SJSA1 (cell line): ENCODE results near the gene RNF212B. TPM values are rescaled to one million over a fixed set of nuclear protein-coding genes. Genes with fewer than 3 reads are reported as not detected.
"Not testable (repeated sequence)": the region's sequence is repeated elsewhere in the genome, so short reads cannot be mapped to it uniquely, and the experiment has no call there.

Experiments used
- DNase-seq, 2 experiments: peaks; one replicate each; pipeline ENCODE4 v3.0.0-alpha.2; 2015 to 2020; ENCODE audit warnings: low spot score in 2 of 2, low read depth in 1 of 2
- H3K27ac ChIP-seq: fragments of 250-450 bp; sonication (Bioruptor Pico); 2 replicates; pipeline ENCODE4 v1.5.1; 2020; ENCODE audit warnings: mild to moderate bottlenecking, moderate library complexity
- H3K27me3 ChIP-seq: fragments of 250-450 bp; sonication (Bioruptor Pico); replicated peaks from 2 replicates; pipeline ENCODE4 v1.5.1; 2020; ENCODE audit warnings: mild to moderate bottlenecking, moderate library complexity
- H3K36me3 ChIP-seq: fragments of 250-450 bp; sonication (Bioruptor Pico); 2 replicates; pipeline ENCODE4 v1.5.1; 2020; ENCODE audit warnings: mild to moderate bottlenecking
- H3K4me1 ChIP-seq: fragments of 250-450 bp; sonication (Bioruptor Pico); replicated peaks from 2 replicates; pipeline ENCODE4 v1.6.1; 2021; ENCODE audit warnings: mild to moderate bottlenecking
- H3K4me3 ChIP-seq: fragments of 250-450 bp; sonication (Bioruptor Pico); 2 replicates; pipeline ENCODE4 v1.5.1; 2020; ENCODE audit warnings: mild to moderate bottlenecking
- H3K9me3 ChIP-seq: fragments of 250-450 bp; sonication (Bioruptor Pico); replicated peaks from 2 replicates; pipeline ENCODE4 v1.5.1; 2020; ENCODE audit warnings: mild to moderate bottlenecking
- total RNA-seq: library from RNA; depleted of rRNA; stranded (reverse); fragments of >200 nt; shearing (Covaris generic); gene quantifications from 2 replicates; pipeline ENCODE4 v1.2.3, GENCODE V29; 2014

The RNF212B gene
- total RNA-seq, 1 experiment from 2014 or later = not detected

DNA sequence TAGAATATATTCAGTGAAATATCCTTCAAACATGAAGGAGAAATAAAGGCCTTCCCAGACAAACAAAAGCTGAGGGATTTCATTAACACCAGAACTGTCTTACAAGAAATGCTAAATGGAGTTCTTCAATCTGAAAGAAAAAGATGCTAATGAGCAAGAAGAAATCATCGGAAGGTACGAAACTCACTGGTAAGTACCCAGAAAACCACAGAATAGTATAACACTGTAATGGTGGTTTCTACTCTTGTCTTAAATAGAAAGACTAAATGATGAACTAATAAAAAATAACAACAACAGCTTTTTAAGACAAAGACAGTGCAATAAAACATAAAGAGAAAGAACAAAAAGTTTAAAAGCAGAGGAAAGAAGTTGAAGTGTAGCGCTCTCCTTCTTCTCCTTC is 18.7 kb upstream of the RNF212B start:
- Histone ChIP-seq H3K36me3 (no peaks in the 10 kb centered on the region), H3K4me1 (no peaks in the 10 kb centered on the region), H3K27me3 (0 out of 2 replicates have a peak, but pooled peaks cover 6% of the 10 kb centered on the region), H3K4me3 (no peak overlapping the region), H3K27ac (no peak overlapping the region), H3K9me3 (peaks cover 5% of the 10 kb centered on the region; the same call in 1 of the 2 replicates)
- DNase-seq = no peak

DNA sequence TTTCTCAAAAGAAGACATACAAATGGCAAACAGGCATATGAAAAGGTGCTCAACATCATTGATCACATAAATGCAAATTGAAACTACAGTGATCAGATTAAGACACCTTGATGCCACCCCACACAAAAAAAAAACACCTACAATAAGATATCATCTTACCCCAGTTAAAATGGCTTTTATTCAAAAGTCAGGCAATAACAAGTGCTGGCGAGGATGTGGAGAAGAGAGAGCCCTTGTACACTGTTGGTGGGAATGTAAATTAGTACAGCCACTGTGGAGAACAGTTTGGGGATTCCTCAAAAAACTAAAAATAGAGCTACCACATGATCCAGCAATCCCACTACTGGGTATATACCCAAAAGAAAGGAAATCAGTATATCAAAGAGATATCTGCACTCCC is 12.8 kb upstream of the RNF212B start:
- DNase-seq, H3K27me3 ChIP-seq, H3K4me3 ChIP-seq, H3K27ac ChIP-seq, H3K9me3 ChIP-seq, H3K4me1 ChIP-seq, H3K36me3 ChIP-seq: not testable (repeated sequence)

DNA sequence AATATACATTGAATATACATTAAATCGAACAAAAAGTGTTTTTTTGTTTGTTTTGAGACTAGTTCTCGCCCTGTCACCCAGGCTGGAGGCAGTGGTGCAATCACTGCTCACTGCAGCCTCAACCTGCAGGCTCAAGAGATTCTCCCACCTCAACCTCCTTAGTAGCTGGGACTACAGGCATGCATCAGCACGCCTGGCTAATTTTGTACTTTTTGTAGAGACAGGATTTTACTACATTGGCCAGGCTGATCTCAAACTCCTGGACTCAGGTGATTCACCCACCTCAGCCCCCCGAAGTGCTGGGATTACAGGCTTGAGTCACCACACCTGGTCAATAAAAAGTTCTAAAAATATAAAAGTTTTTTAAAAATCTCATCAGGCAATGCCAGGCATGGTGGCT is 10.2 kb upstream of the RNF212B start:
- 0 out of 2 replicates have a peak, but pooled peaks cover under 1% of the 10 kb centered on the region for H3K27me3 ChIP-seq
- H3K9me3 ChIP-seq = no peaks in the 10 kb centered on the region
- H3K4me1 ChIP-seq = no peaks in the 10 kb centered on the region
- H3K27ac ChIP-seq = no peak overlapping the region
- no peak overlapping the region for H3K4me3 ChIP-seq
- no peak for DNase-seq
- H3K36me3 ChIP-seq = no peaks in the 10 kb centered on the region

DNA sequence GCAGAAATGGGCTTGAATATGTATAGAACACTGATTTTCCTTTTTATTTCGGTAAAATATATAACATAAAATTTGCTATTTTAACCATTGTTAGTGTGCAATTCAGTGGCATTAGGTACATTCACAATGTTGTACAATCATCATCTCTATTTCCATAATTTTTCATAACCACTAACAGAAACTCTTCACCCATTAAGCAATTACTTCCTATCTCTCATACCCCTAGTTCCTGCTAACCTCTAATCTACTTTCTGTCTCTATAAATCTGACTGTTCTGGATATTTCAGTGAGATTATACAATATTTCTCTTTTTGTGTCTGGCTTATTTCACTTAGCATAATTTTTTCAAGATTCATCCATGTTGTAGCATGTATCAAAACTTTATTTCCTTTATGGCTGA is 8.9 kb upstream of the RNF212B start:
- Histone ChIP-seq H3K36me3 (no peaks in the 10 kb centered on the region), H3K27me3 (no peaks in the 10 kb centered on the region), H3K4me3 (no peak overlapping the region), H3K27ac (no peak overlapping the region), H3K9me3 (no peaks in the 10 kb centered on the region), H3K4me1 (no peaks in the 10 kb centered on the region)
- no peak for DNase-seq

DNA sequence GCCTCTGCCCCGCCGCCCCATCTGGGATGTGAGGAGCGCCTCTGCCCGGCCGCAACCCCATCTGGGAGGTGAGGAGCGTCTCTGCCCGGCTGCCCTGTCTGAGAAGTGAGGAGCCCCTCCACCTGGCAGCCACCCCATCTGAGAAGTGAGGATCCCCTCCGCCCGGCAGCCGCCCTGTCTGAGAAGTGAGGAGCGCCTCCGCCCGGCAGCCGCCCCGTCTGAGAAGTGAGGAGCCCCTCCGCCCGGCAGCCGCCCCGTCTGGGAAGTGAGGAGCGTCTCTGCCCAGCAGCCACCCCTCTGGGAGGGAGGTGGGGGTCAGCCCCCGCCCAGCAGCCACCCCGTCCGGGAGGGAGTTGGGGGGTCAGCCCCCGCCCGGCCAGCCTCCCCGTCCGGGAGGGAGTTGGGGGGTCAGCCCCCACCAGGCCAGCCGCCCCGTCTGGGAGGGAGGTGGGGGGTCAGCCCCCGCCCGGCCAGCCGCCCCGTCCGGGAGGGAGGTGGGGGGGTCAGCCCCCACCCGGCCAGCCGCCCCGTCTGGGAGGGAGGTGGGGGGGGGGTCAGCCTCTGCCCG is 5.4 kb upstream of the RNF212B start:
- not testable (repeated sequence) for H3K9me3 ChIP-seq, H3K4me3 ChIP-seq, H3K36me3 ChIP-seq, H3K4me1 ChIP-seq, H3K27ac ChIP-seq, DNase-seq, H3K27me3 ChIP-seq

DNA sequence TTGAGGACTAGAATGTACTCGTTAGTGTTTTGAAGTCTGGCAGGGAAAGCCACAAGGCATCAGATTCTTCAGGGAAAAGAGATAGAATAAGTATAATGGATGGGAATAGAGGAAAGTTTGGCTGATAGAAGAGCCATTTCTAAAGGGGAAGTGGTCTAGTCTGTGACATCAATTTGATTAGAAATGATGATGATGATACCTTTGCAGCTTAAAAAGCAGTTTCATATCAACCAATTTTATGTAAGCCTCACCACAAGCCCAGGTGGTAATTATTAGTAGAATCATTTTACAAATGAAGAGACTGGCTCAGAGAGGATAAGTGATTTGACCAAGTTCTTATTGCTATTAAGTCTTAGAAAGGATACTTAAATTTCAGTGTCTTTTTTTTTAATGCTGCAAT is 2.9 kb downstream of the RNF212B start:
- Histone ChIP-seq H3K36me3 (no peaks in the 10 kb centered on the region), H3K4me1 (peaks cover 18% of the 10 kb centered on the region), H3K27ac (no peak overlapping the region), H3K9me3 (no peaks in the 10 kb centered on the region), H3K4me3 (no peak overlapping the region), H3K27me3 (no peaks in the 10 kb centered on the region)
- DNase-seq = no peak

DNA sequence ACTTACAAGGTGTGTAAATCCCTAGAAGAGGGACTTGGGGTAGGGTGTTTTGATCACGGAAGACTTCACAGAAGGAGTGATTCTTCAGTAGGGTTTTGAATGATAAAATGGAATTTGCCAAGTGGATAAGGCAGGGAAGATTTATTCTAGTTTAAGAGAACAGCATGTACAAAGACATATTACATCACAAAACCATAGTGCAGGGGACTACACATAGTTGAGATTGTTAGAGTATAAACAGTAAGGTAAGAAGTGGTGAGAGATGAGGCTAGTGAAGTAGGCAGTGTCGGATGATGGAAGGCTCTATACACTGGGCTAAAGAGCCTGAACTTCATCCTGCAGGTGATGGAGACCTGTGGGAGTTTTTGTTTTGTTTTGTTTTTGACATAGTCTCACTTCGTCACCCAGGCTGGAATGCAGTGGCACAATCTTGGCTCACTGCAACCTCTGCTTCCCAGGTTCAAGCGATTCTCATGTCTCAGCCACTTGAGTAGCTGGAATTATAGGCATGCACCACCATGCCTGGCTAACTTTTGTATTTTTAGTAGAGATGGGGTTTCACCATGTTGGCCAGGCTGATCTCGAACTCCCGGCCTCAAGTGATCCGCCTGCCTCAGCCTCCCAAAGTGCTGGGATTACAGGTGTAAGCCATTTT is 3.5 kb downstream of the RNF212B start:
- not testable (repeated sequence) for H3K27ac ChIP-seq, H3K36me3 ChIP-seq, H3K27me3 ChIP-seq, H3K9me3 ChIP-seq, H3K4me3 ChIP-seq, DNase-seq
- H3K4me1 ChIP-seq = peaks cover 18% of the 10 kb centered on the region

DNA sequence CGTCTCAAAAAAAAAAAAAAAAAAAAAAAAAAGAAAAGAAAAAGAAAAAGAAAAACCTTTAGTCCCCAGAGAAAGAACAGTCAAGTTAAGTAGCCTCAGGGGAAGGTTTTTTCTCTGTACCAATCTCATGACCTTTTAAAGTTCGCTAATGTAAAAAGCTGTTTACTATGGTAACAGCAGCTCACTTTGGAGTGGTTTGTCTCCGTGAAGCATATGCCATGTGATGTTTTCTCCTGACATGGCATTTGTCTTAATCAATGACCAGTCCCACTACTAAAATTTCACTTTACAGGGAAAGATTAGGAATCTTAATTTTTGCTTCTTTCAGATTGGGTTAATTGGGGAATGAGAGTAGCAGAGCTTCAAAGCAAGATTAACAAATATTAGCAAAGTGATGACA is 4.3 kb downstream of the RNF212B start:
- no peak for DNase-seq
- Histone ChIP-seq H3K4me3 (no peak overlapping the region), H3K9me3 (no peaks in the 10 kb centered on the region), H3K36me3 (no peaks in the 10 kb centered on the region), H3K4me1 (peaks cover 18% of the 10 kb centered on the region), H3K27ac (0 out of 2 replicates have a peak overlapping the region, but pooled peaks have one; percentile 9), H3K27me3 (no peaks in the 10 kb centered on the region)

DNA sequence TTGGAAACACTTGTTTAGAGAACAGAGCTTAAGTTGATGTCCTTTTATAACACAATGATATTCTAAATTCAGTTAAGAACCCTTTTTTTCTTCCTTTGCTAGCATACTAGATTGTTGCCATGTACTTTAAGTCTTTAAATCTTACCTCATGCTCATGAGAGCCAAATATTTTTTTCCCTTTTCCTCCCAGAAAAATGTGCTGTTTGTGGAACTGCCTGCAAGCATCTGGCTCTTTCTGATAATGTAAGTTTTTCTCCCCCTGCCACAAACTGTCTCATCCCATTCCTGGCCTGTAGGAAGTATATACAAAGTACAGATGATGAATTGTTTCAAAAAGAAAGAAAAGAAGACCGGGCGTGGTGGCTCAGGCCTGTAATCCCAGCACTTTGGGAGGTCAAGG is 5.3 kb downstream of the RNF212B start:
- DNase-seq = peak; percentile 37 to 52

DNA sequence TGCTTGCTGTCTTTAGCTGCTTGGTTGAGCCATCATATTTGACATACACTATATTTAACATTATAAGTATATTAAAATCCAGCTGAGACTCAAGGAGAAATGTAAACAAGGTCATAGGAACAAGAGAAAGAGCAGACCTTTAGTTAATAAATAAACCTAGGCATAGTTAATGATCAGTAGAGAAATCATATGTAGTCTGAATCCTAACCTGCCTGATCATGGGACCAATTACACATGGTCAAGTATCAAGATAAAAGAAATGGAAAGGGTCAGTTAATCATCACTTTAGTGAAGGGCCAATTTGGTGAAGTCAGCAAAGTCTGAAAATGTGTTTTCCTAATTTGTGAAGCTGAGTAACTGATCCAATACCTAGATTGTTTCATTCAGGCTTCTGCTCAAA is 7.5 kb downstream of the RNF212B start:
- H3K27me3 ChIP-seq = no peaks in the 10 kb centered on the region
- H3K4me1 ChIP-seq = peaks cover 11% of the 10 kb centered on the region
- no peak overlapping the region for H3K27ac ChIP-seq
- DNase-seq = no peak
- no peaks in the 10 kb centered on the region for H3K36me3 ChIP-seq
- H3K4me3 ChIP-seq = no peak overlapping the region
- H3K9me3 ChIP-seq = no peaks in the 10 kb centered on the region

More for the DNA sequence above, 5.3 kb downstream of the RNF212B start:
- Histone ChIP-seq H3K4me3 (no peak overlapping the region), H3K4me1 (peaks cover 12% of the 10 kb centered on the region), H3K36me3 (no peaks in the 10 kb centered on the region), H3K27ac (0 out of 2 replicates have a peak overlapping the region, but pooled peaks have one; percentile 9), H3K27me3 (no peaks in the 10 kb centered on the region), H3K9me3 (no peaks in the 10 kb centered on the region)

DNA sequence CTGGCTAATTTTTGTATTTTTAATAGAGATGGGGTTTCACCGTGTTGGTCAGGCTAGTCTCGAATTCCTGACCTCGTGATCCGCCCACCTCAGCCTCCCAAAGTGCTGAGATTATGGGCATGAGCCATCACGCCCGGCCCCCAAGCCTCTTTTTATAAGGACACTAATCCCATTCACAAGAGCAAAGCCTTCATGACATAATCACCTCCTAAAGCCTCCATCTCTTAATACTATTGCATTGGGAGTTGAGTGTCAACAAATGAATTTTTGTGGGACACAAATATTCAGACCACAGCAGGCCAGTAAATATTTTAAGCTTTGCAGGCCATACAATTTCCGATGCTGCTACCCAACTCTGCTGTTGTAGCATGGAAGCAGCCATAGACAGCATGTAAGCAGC is 10.9 kb downstream of the RNF212B start:
- peak in 1 of 2 experiments; percentile 24 for DNase-seq
- Histone ChIP-seq H3K36me3 (no peaks in the 10 kb centered on the region), H3K4me3 (no peak overlapping the region), H3K27ac (no peak overlapping the region), H3K27me3 (no peaks in the 10 kb centered on the region), H3K9me3 (no peaks in the 10 kb centered on the region), H3K4me1 (no peaks in the 10 kb centered on the region)

DNA sequence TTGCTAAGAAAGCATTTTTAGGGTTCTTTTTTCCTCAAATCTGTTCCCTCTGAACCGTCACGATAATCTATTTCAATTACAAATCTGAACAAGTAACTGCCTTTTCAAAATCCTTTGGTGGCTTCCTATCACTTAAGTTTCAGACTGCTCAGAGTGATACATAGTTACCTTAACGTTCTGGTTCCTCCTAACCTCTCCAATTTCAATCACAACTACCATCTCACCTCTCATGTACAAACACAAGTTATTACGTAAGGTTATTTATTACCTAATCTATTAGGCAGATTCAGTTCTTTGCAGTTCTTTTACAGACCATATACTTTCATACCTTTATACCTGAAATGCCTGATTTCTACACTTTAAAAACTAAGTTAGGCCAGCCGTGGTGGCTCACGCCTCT is 12.1 kb downstream of the RNF212B start:
- Histone ChIP-seq H3K27ac (no peak overlapping the region), H3K4me3 (no peak overlapping the region), H3K27me3 (no peaks in the 10 kb centered on the region), H3K36me3 (no peaks in the 10 kb centered on the region), H3K4me1 (no peaks in the 10 kb centered on the region), H3K9me3 (no peaks in the 10 kb centered on the region)
- no peak for DNase-seq

DNA sequence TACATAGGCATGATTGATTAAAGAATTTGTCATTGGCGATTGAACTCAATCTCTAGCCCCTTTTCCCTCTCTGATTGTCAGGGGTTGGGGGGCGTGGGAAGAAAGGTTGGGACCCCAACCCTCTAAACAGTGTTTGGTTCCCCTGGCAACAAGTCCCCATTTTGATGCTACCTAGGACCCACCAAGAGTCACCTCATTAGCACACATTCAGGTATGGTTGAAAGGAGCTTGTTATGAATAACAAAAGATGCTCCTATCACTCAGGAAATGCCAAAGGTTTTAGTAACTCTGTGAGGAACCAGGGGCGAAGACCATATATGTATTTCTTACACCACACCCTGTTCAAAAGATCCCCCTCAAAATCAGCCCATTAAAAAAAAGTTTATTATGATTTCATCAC is 14.3 kb downstream of the RNF212B start:
- Histone ChIP-seq H3K4me1 (no peaks in the 10 kb centered on the region), H3K4me3 (no peak overlapping the region), H3K36me3 (no peaks in the 10 kb centered on the region), H3K27ac (no peak overlapping the region), H3K9me3 (no peaks in the 10 kb centered on the region), H3K27me3 (no peaks in the 10 kb centered on the region; the same call in 1 of the 2 replicates)
- no peak for DNase-seq

DNA sequence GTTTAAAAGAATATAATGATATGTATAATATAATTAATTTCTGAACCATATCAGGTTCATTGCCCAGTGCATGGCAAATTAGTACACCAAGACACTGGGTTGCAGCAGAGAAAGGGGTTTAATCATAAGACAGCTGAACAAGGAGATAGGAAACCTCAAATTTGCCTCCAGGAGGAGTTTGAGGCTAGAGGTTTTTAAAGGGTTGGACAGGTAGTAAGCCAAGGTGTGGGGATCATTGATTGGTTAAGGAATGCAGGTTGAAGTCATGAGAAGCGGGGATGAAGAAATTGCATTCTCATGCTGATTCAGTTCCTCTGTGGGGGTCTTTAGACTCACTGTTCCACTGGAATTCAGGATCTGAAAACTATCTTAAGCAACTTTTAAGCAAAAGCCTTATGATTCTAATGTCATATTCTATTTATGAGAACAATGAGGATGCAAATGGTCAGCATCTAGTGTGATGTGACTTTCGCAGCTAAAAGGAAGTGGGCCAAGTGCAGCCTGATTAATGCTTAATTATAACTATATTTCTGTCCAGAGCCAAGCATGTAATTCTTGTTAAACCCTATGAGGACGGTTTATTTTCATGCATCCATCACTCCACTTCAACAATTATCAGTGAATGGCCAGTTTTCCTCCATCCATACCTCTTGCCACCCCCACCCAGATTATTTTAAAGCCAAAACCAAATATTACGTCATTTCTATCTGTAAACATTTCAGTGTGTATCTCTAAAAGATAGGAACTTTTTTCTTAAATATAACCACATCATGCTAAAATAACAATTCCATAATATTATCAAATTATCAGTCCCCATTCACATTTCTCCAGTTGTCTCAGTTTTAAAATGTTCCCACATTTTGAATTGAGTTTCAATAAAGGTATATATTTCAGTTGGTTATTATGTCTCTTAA is 14.9 kb downstream of the RNF212B start:
- Histone ChIP-seq H3K4me3 (no peak overlapping the region), H3K27ac (no peak overlapping the region), H3K27me3 (no peaks in the 10 kb centered on the region; the same call in 1 of the 2 replicates), H3K36me3 (no peaks in the 10 kb centered on the region), H3K9me3 (no peaks in the 10 kb centered on the region), H3K4me1 (no peaks in the 10 kb centered on the region)
- DNase-seq = no peak
